ENCODE measurements around the gene MRC2. TPM values are rescaled to one million over a fixed set of nuclear protein-coding genes. Genes with fewer than 3 reads are reported as not detected.

The MRC2 gene
- total RNA-seq, 4 donors from 2014 or later = 51.9 to 117 (median 78.0) TPM

GRCh38 chr17:62705778-62706597 is 78.5 kb downstream of the MRC2 start:
- Histone ChIP-seq H3K9me3 (peaks cover 0 to 7% (median 0%) of the 10 kb centered on the region in 4 donors), H3K4me3 (peak overlapping the region; percentile 4 to 76 (median 51)), H3K27me3 (no peaks in the 10 kb centered on the region), H3K27ac (peak overlapping the region; percentile 66 to 93 (median 86)), H3K36me3 (no peaks in the 10 kb centered on the region), H3K4me1 (peaks cover 0 to 45% (median 13%) of the 10 kb centered on the region in 4 donors)
- 32 to 39% methylated on average over 14 of the region's 14 CpGs for WGBS, 2 donors
- no peak for TF ChIP-seq CTCF (IDR thresholded peaks at IDR 0.05)
- peak in 1 of 2 donors; percentile 75 for TF ChIP-seq EP300 (IDR thresholded peaks at IDR 0.05)
- TF ChIP-seq POLR2A (IDR thresholded peaks at IDR 0.05) = peak in 1 of 2 donors; percentile 13
- no peak for DNase-seq (ENCODE audit: low spot score in 2 of 2)

GRCh38 chr17:62706598-62707424 is 79.3 kb downstream of the MRC2 start:
- 83% methylated on average over 20 of the region's 20 CpGs for WGBS, 2 donors
- peak overlapping the region in 1 of 4 donors; percentile 76 for H3K4me3 ChIP-seq
- H3K27me3 ChIP-seq = no peaks in the 10 kb centered on the region
- H3K9me3 ChIP-seq = peaks cover 0 to 7% (median 0%) of the 10 kb centered on the region in 4 donors
- peaks cover 0 to 45% (median 13%) of the 10 kb centered on the region in 4 donors for H3K4me1 ChIP-seq
- H3K27ac ChIP-seq = peak overlapping the region; percentile 38 to 93 (median 78)
- H3K36me3 ChIP-seq = no peaks in the 10 kb centered on the region
- TF ChIP-seq CTCF (IDR thresholded peaks at IDR 0.05) (no peak), POLR2A (IDR thresholded peaks at IDR 0.05) (no peak), EP300 (IDR thresholded peaks at IDR 0.05) (no peak)
- no peak for DNase-seq (ENCODE audit: low spot score in 2 of 2)

GRCh38 chr17:62707425-62707739 is 79.9 kb downstream of the MRC2 start:
- H3K27ac ChIP-seq = peak overlapping the region in 3 of 4 donors; percentile 38 to 93 (median 89)
- H3K27me3 ChIP-seq = no peaks in the 10 kb centered on the region
- no peak overlapping the region for H3K4me3 ChIP-seq
- TF ChIP-seq CTCF (IDR thresholded peaks at IDR 0.05) (no peak), EP300 (IDR thresholded peaks at IDR 0.05) (no peak), POLR2A (IDR thresholded peaks at IDR 0.05) (no peak)
- H3K4me1 ChIP-seq = peaks cover 0 to 45% (median 13%) of the 10 kb centered on the region in 4 donors
- no peak for DNase-seq (ENCODE audit: low spot score in 2 of 2)
- no peaks in the 10 kb centered on the region for H3K36me3 ChIP-seq
- WGBS, 2 donors = 93 to 95% methylated on average over 9 of the region's 9 CpGs
- peaks cover 0 to 7% (median 0%) of the 10 kb centered on the region in 4 donors for H3K9me3 ChIP-seq

DNA sequence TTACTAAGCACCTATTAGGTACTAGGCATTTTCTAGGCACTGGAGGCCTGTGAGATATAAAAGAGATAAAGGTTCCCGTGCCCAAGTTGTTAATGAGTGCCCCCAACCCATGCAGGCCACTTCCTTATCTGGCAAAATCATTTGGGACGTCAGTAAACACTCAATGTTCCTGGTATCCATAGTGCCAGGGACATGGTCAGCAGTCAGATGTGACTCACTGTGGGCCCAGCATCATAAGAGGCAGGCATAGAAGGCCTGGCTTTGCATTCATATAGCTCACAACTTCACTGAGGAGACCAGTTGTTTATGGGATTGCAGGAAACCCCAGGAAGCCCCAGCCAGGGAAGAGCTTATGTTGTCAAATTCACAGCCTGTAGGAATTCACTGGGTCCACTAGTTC is 81.1 kb downstream of the MRC2 start:
- no peak for TF ChIP-seq CTCF (IDR thresholded peaks at IDR 0.05)
- TF ChIP-seq POLR2A (IDR thresholded peaks at IDR 0.05) = no peak
- TF ChIP-seq EP300 (IDR thresholded peaks at IDR 0.05) = no peak
- Histone ChIP-seq H3K36me3 (no peaks in the 10 kb centered on the region), H3K27me3 (no peaks in the 10 kb centered on the region), H3K9me3 (peaks cover 0 to 7% (median 0%) of the 10 kb centered on the region in 4 donors), H3K4me1 (peaks cover 0 to 36% (median 9%) of the 10 kb centered on the region in 4 donors), H3K4me3 (no peak overlapping the region), H3K27ac (no peak overlapping the region)
- WGBS, 2 donors = 90 to 96% methylated on average over 2 of the region's 2 CpGs
- no peak for DNase-seq (ENCODE audit: low spot score in 2 of 2)

Measured in tibial nerve (tissue), 4 donors.